ENCODE results near the gene SLC7A14. TPM values are rescaled to one million over a fixed set of nuclear protein-coding genes. Genes with fewer than 3 reads are reported as not detected.

SLC7A14 gene
- total and polyA plus RNA-seq, 2 of the 4 experiments (the other 2 are of a cell fraction), result 2.7 to 6.8 TPM

DNA sequence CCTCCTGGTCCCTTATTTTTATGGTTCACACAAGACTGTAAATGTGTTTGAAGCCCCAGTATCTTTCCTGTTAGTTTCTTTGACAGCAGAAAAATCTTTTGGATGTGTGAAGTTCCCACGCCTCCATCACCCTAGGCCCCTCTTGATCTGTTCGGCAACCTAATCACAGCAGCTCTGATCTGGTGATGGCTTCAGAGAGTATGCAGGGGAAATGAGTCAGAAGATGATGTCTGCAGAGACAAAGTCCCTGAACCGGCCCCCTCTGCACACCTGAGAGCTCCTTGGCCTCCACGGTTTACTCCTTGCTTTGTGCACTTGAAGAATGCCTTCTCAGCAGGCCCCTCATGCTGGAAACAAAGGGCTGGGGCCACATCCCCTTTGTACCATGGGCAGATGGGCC is 103.7 kb downstream of the SLC7A14 start:
- intact Hi-C loops (cut with micrococcal nuclease), result no loop called here

More for the DNA sequence above, 103.7 kb downstream of the SLC7A14 start:
- H3K23ac ChIP-seq (ENCODE audit: low read depth, low read length), result no peak overlapping the region
- ChIA-PET CTCF (no interaction called here), POLR2A (ENCODE audit: unreplicated experiment) (no interaction called here)
- no TSS peak for BruUV-seq (replicated peaks)
- H4K91ac ChIP-seq (ENCODE audit: insufficient read depth, low read depth, low read length), result no peak overlapping the region
- H3K36me3 ChIP-seq (ENCODE audit: control insufficient read depth, insufficient read depth, low read length), result no peaks in the 10 kb centered on the region
- no peak overlapping the region for H2BK20ac ChIP-seq (ENCODE audit: low read depth, low read length)
- H4K20me1 ChIP-seq (ENCODE audit: insufficient read depth, low read length), result no peaks in the 10 kb centered on the region
- DNase-seq (no peak), ATAC-seq (ENCODE audit: low read depth) (no peak)
- no CpG with 5 or more reads among the region's 4 CpGs for WGBS, 2 experiments (ENCODE audit: extremely low coverage in 2 of 2, insufficient read length in 1 of 2)
- H4K8ac ChIP-seq (ENCODE audit: low read depth in 2 of 2, low read length in 2 of 2), result no peak overlapping the region
- no peak overlapping the region for H3K18ac ChIP-seq (ENCODE audit: low read depth, low read length)
- H3K9me3 ChIP-seq (ENCODE audit: control insufficient read depth, insufficient read depth, low read length), result no peaks in the 10 kb centered on the region
- no peaks in the 10 kb centered on the region for H3K79me1 ChIP-seq (ENCODE audit: low read depth in 1 of 2, low read length in 2 of 2)
- H3K56ac ChIP-seq (ENCODE audit: extremely low read depth, insufficient read depth, low read length), result no peak overlapping the region
- H3K9ac ChIP-seq (ENCODE audit: low read depth, low read length), result no peak overlapping the region
- no peak overlapping the region for H3K27ac ChIP-seq (ENCODE audit: insufficient read depth, low read length)
- no peak overlapping the region for H2BK15ac ChIP-seq (ENCODE audit: low read depth, low read length)
- H3K9me1 ChIP-seq (ENCODE audit: insufficient read depth, low read length), result 0 out of 2 replicates have a peak, but pooled peaks cover 3% of the 10 kb centered on the region
- dilution Hi-C loops (cut with HindIII; ENCODE audit: low sequenced_read_pairs, unreplicated experiment), result no loop called here
- H2BK5ac ChIP-seq (ENCODE audit: low read depth, low read length, poor library complexity, severe bottlenecking), result no peak overlapping the region
- no peak overlapping the region for H2AK9ac ChIP-seq (replicated peaks; ENCODE audit: low read depth, low read length, poor library complexity)
- H3K4me3 ChIP-seq (ENCODE audit: insufficient read depth, low read depth, low read length), result no peak overlapping the region
- H3K4me2 ChIP-seq (ENCODE audit: low read depth, low read length), result no peak overlapping the region
- TF ChIP-seq CEBPB (IDR thresholded peaks at IDR 0.05; ENCODE audit: low read depth, low read length), result no peak
- TF ChIP-seq POLR2A (IDR thresholded peaks at IDR 0.05; ENCODE audit: low read depth, low read length), result no peak
- TF ChIP-seq NFE2L2 (IDR thresholded peaks at IDR 0.05; ENCODE audit: low read depth, low read length), result no peak
- TF ChIP-seq MAZ (IDR thresholded peaks at IDR 0.05; ENCODE audit: borderline replicate concordance, low read depth, low read length), result no peak
- no peak for TF ChIP-seq BHLHE40 (IDR thresholded peaks at IDR 0.05; ENCODE audit: low read depth, low read length)
- no peak for TF ChIP-seq SMC3 (IDR thresholded peaks at IDR 0.05; ENCODE audit: low read depth, low read length)
- TF ChIP-seq MXI1 (IDR thresholded peaks at IDR 0.05; ENCODE audit: borderline replicate concordance, low read depth, low read length), result no peak
- TF ChIP-seq, protein P1, sequence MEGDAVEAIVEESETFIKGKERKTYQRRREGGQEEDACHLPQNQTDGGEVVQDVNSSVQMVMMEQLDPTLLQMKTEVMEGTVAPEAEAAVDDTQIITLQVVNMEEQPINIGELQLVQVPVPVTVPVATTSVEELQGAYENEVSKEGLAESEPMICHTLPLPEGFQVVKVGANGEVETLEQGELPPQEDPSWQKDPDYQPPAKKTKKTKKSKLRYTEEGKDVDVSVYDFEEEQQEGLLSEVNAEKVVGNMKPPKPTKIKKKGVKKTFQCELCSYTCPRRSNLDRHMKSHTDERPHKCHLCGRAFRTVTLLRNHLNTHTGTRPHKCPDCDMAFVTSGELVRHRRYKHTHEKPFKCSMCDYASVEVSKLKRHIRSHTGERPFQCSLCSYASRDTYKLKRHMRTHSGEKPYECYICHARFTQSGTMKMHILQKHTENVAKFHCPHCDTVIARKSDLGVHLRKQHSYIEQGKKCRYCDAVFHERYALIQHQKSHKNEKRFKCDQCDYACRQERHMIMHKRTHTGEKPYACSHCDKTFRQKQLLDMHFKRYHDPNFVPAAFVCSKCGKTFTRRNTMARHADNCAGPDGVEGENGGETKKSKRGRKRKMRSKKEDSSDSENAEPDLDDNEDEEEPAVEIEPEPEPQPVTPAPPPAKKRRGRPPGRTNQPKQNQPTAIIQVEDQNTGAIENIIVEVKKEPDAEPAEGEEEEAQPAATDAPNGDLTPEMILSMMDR (conservative IDR thresholded peaks at IDR 0.05; ENCODE audit: low read depth, low read length), result no peak
- no peak for TF ChIP-seq FOS (IDR thresholded peaks at IDR 0.05; ENCODE audit: low read depth, low read length)
- TF ChIP-seq ELK1 (IDR thresholded peaks at IDR 0.05; ENCODE audit: borderline replicate concordance, low read depth, low read length), result no peak
- TF ChIP-seq, protein P2, sequence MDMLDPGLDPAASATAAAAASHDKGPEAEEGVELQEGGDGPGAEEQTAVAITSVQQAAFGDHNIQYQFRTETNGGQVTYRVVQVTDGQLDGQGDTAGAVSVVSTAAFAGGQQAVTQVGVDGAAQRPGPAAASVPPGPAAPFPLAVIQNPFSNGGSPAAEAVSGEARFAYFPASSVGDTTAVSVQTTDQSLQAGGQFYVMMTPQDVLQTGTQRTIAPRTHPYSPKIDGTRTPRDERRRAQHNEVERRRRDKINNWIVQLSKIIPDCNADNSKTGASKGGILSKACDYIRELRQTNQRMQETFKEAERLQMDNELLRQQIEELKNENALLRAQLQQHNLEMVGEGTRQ (IDR thresholded peaks at IDR 0.05; ENCODE audit: low read depth, low read length), result no peak
- TF ChIP-seq RFX5 (IDR thresholded peaks at IDR 0.05; ENCODE audit: low read depth, low read length), result no peak
- no peak for TF ChIP-seq RCOR1 (IDR thresholded peaks at IDR 0.05; ENCODE audit: insufficient replicate concordance, low read length)
- no peak for TF ChIP-seq MAFK (IDR thresholded peaks at IDR 0.05; ENCODE audit: low read depth, low read length)
- no peak overlapping the region for H2BK120ac ChIP-seq (ENCODE audit: low read depth, low read length)
- H3K27me3 ChIP-seq (ENCODE audit: control insufficient read depth, insufficient read depth, low read length), result peaks cover 2% of the 10 kb centered on the region; the same call in 1 of the 2 replicates
- in situ Hi-C loops (cut with MboI; ENCODE audit: low sequenced_read_pairs), result no loop called here
- no peak overlapping the region for H4K5ac ChIP-seq (ENCODE audit: low read depth, low read length)
- no peak overlapping the region for H2AFZ ChIP-seq (replicated peaks; ENCODE audit: low read length, poor library complexity)
- no peak overlapping the region for H3K14ac ChIP-seq (replicated peaks; ENCODE audit: low read depth, low read length)
- H3K4me1 ChIP-seq (ENCODE audit: control insufficient read depth, insufficient read depth, low read length), result no peaks in the 10 kb centered on the region; the same call in 1 of the 2 replicates
- H3K4ac ChIP-seq (ENCODE audit: low read depth, low read length), result no peak overlapping the region
- no peak overlapping the region for H2AK5ac ChIP-seq (ENCODE audit: low read depth, low read length)

Data from IMR-90 (cell line).